Stimulated activated CD8-positive, alpha-beta memory T cell treated with anti-CD3 and anti-CD28 coated beads, Interleukin-12 subunit alpha, Interleukin-12 subunit beta, amount 100 ng/mL, for 24 hours (primary cell): ENCODE data around the gene CD96.
A peak's percentile ranks its signal among the peaks of the same experiment; 100 is the strongest.
"Not testable (repeated sequence)": the region's sequence is repeated elsewhere in the genome, so short reads cannot be mapped to it uniquely, and the experiment has no call there.

Experiments
- DNase-seq: peaks from one replicate; pipeline ENCODE4 v3.0.0-alpha.2; 2020; ENCODE audit errors: extremely low read depth

The CD96 gene, protein sequence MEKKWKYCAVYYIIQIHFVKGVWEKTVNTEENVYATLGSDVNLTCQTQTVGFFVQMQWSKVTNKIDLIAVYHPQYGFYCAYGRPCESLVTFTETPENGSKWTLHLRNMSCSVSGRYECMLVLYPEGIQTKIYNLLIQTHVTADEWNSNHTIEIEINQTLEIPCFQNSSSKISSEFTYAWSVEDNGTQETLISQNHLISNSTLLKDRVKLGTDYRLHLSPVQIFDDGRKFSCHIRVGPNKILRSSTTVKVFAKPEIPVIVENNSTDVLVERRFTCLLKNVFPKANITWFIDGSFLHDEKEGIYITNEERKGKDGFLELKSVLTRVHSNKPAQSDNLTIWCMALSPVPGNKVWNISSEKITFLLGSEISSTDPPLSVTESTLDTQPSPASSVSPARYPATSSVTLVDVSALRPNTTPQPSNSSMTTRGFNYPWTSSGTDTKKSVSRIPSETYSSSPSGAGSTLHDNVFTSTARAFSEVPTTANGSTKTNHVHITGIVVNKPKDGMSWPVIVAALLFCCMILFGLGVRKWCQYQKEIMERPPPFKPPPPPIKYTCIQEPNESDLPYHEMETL

DNA sequence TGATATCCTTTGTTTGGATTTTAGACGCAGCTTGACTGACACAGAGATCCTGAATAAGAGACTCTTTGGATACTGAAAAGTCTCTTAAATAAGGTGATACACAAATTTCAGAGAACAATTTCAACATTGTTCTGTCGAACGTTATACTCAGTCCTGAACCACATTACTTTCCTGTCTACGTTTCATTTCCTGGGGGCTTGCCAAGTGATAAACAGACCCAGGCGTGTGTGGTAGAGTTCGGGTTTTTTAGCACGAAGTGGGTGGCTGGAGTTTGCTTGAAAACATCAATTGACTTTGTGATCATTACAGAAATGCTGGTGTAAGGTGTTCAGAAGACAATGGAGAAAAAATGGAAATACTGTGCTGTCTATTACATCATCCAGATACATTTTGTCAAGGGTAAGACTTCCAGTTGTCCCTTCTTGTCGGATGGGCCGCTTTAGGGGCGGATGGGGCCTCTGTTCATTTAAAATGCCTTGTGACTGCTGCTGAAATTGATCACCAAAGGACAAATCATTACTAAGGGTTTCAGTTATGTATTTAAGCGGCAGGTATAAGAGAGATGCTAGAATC lies at the start of gene CD96:
Gene CD96, plus strand, starts transcription at position 287 of the 573 bp plus-strand sequence. Its CDS starts 52 bp downstream, at position 339.
- DNase-seq, result peak; percentile 40

DNA sequence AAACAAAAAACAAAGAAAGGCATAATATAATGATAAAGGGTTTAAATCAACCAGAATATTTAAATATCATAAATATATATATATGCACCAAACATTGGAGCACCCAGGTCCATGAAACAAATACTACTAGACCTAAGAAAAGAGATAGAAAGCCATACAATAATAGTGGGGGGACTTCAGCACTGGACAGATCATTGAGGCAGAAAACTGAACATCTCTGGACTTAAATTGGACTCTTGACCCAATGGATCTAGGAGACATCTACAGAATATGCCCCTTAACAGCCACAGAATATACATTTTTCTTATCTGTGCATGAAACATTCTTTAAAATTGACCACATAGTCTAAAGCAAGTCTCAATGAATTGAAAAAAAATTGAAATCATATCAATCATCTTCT lies 48.7 kb upstream of the CD96 start:
- DNase-seq, result no peak

DNA sequence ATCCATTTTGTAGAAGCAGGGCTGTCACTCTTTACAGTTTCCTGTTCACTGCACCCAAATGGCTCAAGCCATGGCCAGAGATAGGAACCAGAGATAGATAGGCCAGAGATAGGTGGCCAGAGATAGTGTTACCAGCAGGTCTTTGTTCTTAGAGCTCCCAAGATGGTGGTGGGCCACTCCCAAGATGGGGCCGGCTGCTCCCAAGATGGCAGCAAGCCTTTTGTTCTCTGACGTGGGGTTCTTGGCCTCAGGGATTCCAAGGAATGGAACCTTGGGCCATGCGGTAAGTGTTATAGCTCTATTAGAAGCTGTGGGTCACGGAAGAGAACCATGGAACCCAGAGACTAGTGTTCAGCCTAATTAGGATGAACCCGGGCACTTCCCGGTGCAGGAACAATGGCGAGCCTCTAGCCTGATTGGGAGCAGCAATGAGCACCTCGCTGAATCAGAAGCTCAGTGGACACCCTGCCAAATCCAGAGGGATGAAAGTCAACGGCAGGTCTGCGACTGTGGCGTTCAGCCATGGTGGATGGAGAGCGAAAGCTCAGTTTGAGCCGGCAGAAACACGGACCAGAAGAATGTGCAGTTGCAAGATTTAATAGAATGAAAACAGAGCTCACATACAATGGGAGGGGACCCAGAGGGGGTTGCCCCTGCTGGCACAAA lies 45.0 kb upstream of the CD96 start:
- DNase-seq, result no peak

DNA sequence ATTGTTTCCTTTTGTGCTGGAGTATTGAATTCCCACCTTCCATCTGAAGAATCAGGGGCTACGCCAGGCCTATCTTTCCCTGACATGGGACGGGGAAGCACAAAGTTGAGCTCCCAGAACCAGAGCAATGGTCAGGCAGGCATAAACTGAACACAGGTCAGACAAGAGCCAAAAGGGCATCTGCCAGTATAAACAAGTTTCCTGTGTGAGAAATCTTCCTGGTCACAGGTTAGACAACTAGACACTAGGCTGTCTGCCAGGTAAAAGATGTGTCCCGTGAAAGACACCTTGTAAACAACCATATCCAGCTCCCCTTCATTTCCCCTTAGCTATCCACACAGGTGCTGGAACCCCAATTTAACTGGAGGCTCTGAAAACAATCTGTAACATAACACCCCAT lies 44.0 kb upstream of the CD96 start:
- no peak for DNase-seq

DNA sequence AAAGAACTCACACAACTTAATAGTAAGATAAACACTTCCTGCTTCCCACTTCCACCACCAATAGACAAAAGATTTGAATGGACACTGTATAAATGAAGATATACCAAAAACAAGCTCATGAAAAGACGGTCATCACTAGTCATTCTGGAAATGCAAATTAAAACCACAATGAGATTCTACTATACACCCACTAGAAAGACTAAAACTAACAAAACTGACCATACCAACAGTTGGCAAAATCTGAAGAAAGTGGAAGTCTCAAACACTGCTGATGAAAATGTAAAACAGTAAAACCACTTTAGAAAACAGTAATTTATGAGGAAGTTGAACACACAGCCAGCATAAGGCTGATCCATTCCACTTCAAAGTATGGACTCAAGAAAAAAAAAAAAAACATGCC lies 35.6 kb upstream of the CD96 start:
- no peak for DNase-seq

DNA sequence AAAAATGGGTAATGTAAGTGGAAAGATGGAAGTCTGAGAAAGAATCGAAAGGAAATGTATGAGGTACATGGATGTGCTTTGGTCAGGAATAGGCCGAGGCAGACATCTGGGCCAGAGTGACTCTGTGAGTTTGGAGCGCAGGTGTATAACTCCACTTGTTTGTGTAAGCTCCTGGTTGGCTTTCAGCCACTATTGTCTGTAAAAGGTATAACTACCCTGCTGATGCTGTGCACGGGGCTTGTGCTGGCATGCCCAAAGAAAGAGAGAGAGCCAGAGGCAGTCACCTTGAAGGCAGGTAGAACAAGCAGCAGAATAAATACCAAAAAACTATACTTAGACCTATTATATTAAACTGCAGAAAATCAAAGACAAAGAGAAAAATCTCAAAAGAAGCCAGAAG lies 32.7 kb upstream of the CD96 start:
- no peak for DNase-seq

DNA sequence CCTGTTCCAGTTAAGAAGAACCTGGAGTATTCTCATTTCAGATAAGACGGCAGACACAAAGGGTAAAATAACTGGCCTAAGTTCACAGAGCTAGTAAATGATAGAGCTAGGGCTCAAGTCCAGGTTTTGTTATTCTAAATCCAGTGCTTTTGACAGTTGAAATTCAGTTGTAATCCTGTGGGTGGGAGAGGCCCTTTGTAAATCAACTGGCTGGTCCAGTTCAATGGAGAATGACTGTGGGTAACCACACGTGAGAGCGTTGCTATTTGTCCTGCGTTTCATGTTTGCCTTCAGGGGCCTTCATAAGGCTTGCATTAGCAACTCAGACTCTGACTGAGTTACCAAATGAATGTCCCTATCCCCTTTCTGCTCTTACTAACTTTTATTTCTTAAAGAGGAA lies 24.2 kb upstream of the CD96 start:
- no peak for DNase-seq

DNA sequence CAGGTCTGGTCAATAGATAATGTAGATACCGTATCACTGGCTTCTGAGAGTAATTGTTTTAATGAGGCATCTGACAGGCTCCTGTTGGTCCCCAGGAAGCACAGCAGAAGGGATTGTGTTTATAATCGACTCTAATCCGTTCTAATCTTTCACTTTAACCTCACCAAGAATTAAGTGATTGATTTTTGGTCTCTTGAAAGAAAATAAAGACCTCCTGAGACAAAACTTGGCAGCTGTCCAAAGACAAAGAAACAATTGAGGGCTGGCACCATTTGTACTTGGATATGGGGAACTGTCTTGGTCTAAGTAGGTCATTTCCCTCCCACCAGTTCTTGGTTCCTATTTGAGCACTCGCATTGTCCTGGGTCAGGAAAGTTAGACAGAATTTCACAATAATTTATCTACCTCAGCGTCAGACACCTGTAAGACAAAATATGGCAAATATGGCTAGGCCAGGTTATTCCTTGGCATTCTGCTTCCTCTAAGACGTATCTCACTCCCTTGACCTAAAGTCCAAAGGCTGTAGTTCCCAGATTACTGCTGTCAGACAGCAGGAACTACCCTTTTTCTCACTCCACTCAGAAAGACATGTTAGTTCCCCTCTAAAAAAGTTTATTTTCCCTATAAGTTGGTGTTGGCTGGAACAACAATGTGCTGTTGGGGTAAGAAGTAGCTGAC lies 22.7 kb upstream of the CD96 start:
- no peak for DNase-seq

DNA sequence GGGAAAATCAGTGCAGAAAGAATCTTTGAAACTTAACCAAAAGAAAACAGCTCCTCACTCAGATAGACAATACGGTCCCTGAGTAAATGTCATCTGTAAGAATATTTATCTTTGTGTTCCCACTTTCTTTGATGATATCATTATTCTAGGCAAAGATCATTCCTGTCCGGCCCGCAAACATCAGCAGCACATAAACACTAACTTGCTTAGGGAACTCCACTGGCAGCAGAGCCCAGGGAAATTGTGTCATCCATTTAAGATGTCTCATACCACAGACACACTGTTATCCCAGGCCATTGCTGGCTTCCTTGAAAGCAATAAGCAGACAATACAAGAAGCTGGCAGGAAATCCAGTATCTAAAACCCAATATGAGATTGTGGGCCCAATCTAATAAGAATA lies 20.1 kb upstream of the CD96 start:
- DNase-seq, result no peak

DNA sequence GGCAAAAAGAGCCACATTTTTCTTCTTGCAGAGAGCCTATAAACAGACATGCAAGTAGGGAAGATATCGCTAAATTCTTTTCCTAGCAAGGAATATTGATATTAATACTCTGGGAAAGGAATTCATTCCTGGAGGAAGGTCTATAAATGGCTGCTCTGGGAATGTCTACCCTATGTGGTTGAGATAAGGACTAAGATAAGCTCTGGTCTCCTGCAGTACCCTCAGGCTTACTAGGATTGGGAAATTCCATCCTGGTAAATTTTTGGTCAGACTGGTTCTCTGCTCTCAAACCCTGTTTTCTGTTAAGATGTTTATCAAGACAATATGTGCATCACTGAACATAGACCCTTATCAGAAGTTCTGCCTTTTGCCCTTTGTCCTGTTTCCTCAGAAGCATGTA lies 17.5 kb upstream of the CD96 start:
- not testable (repeated sequence) for DNase-seq

DNA sequence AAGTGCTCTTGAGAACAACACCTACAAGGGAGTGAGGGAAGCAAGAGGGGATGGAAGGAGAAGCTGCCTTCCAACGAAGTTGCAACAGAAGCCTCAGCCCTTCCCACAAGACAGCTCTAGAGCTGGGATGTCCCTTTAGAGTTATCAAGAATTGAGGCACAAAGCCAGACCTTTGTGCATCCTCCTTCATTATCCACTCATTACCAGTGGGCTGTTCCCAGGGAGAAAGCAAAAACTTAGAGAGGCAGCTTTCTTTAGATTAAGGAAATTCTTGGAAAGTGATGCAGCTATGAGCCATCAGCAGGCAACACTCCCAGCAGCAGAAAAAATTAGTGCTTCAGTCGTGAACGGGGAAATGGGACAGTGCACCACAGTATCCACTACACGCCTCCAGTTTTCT lies 10.6 kb upstream of the CD96 start:
- no peak for DNase-seq

DNA sequence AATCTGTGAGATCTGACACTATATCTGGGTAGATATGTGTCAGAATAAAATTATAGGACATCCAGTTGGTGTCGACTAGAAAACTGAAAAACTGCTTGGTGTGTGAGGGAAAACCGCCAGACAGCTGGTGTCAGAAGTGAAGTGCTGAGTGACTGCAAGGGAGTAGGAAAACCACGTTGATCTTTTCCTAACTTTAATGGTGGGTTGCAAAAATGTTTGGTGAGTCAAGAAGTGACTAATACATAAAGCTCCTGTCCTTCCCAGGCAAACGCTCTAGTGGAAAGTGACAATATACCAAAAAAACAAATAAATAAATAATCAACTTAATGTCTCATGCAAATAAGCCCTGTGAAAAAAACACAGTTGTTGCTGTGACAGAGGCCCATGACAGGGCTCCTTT lies 7.3 kb upstream of the CD96 start:
- DNase-seq, result no peak

DNA sequence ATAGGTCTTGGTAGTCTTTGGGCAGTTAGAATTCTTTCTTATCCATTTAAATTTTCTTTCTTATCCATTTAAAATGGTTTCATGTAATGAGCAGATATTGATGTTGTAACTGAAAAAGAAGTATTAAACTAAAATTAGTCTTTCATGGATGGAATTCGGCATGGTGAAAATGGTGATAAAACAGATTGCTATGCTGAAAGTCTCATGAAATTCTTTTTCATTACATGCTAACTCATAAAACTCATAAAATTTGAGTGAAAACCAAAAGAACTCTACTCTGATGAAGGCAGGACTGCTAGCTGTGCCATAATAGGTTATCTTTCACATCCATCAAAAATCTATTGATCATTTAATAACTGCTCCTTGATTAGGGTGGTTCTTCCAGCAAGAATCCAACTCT lies 3.9 kb upstream of the CD96 start:
- no peak for DNase-seq

DNA sequence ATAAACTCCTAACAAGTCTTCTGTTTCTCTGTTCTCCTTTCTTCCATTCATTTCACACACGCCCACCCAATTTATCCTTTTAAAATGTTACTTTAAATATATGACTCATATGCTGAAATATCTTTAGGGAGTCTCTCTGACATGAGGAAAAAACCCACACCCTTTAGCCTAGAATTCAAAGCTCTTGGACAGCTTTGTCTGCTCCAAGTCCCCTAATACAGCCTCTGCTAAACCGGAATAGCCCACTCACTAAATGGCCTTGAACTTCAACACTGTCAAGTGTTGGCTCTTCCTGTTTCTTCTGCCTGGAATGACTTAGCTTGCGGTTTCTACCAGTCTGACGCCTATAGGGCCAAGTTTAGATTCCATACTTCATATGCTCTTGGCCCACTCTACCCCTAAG lies 3.3 kb upstream of the CD96 start:
- no peak for DNase-seq

DNA sequence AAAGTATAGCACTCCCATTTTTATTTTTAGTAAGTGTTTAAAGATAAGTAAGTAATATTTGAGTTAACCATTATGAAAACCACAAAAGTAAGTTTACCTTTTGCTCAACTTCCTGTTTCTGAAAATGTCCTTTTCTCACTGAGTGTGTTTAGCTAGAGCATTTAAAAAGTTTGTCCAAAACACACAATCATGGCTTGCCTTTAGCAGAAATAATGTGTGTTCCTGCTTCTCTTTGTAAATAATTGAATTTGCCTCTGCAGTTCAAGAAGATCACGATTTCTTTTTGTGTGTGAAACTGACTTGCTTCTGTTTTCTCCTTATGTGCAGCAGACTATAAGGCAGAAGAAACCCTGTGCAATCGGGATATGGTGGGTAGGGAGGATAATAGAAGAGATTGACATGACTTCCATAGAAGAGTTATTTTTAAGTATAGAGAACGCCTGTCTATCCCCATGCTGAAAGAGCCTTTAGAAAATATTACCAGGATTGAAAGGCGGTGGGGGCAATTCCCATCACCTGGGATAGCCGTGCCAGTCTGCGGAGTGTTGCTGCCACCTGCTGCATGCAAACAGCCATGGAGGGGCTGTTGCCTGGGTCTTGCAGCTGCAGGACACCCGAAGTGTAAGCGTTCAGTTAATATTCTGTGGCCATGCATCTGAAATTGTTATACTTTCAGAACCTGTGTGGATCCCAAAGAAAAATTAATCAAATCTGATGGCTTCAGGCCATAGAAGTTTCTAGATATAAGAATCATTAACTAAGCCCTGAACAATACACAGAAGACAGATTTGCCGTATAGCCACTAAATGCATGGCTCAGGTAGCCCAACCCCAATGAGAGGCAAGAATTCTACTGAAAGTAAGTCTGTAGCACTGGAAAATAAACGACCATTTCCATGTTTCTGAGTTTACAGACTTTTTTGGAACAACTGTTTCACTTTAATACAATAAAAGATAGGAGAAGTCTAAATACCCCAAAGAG lies 2.4 kb upstream of the CD96 start:
- DNase-seq, result no peak

DNA sequence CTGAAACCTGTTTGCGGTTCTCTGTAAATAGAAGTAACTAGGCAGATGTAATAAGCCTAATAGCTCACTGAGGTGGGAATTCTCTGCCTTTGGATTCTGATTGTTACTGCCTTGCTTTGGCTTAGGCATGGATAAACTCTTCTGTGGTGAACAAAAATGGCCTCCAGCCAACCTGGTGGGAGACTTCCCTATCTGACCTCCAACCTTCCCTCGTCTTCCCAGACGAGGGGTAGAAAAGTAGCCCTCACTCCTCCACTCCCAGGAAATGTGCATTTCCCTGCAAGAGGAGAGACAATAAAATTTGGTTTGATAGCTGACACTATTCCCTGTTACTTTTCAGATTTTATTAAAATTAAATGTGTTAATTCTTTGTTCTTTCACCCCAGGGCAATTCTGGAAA lies 606 bp upstream of the CD96 start:
- DNase-seq, result no peak

DNA sequence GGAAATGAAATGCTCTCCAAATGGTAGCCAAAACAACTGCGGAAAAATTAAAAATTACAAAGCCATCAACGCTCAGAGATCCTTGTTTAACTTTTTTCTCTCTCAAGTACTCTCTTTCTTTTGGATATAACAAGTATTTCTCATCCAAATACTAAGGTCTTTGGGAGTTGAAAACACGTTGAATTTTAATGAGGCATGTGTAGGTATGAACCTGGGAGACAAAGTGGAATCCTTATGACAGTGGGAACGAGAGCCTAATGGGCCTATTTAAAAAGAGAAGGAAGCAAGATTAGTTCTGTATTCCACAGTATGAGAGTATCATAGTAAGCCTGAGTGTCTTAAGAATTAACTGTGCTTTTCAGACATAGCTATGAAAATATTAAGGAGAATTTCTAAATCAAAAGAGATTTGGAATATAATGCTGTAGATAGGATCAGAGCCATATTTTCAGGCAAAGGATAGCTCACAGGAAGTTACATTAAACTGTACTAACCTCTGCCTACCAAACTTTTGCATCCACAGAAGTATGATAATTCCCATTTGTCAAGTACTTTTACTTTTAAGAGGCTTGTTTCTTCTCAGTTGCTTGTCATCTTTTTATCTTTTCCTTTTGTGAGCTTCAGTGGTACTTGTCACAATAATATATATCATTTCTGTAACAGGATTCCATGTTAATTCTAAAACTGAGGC lies 759 bp downstream of the CD96 start:
- DNase-seq, result no peak

DNA sequence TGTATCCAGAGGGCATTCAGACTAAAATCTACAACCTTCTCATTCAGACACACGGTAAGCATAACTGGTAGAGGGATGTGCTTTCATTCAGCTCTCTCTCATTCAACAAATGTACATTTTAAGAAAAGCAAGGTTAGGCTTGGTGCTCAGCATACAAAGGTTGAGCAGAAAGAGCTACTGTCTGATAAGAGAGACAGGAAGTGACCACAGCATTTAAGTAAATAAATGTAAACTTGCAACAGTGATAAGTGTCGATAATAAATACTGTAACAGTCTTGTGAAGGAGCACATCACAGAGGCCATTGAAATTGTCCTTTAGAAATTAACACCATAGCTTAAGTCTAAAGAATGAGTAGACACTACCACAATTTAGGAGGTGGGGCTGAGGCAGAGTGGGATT lies 3.4 kb downstream of the CD96 start:
- DNase-seq, result no peak

DNA sequence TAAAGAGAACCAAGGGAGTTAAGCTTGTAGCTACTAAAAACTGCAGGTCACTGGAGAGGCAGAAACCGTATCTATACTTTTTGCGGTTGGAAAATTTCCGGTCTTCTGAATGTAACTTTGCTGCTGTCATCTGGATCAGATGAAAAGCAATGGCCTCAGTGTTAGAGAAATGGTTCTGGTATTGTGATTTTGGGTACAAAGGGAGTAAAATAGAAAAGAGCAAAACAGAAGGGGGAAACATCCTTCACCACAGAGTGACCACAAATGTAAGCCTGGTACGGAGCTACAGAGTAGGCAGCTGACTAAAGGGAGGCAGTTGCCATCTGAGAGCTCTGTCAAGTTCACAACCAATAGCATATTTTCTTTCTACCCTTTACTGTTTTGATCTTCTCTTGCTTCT lies 5.6 kb downstream of the CD96 start:
- DNase-seq, result no peak

DNA sequence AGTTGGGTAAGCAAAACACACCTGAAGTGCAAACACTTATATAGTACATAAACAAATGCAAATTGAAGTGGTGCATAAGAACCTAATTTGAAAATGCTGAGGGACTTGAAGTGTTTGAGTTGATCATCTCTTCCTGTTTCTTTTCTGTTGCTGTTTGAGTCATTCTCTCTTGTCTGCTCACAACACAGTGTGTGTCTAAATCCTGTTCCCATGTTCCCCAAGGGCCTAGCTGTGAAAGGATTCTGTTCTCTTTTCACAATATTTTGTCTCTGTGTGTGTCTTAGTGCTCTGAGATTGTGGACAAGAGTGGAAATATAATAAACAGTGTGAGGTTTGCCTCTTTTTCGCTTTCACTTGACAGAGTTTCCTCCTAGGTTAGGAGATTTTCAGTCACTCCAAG lies 6.1 kb downstream of the CD96 start:
- DNase-seq, result no peak

DNA sequence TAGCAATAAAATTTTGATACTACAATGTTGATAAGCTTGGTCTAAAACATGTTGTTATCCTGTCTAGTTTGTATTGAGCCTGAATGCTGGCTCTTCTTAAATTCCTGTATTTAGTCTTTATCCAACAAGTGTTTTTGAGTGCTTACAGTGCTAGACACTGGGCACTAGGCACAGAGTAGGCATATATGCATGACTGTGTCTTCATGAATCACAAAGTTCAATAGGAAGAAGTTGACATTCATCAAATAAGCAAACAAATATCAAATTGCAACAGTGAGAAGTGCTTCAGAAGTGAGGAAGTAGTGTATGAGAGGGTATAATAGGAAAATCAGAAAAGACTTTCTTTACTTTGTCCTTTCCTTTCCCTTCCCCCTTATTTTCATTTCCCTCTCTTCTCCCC lies 6.8 kb downstream of the CD96 start:
- no peak for DNase-seq
